GM12892 (cell line): ENCODE data around the gene KLF2.

Source experiments
- POLR2AphosphoS5 ChIP-seq: IDR thresholded peaks from 2 replicates; pipeline ENCODE4 v1.6.1; 2011; ENCODE audit warnings: low read depth, low read length, control low read depth
- TAF1 ChIP-seq: IDR thresholded peaks from 2 replicates; pipeline ENCODE4 v1.6.1; 2011; ENCODE audit warnings: low read depth, mild to moderate bottlenecking, control low read depth, low read length, borderline replicate concordance

GRCh38 chr19:16372065-16372915 lies 47.7 kb downstream of the KLF2 start:
- no peak for TF ChIP-seq POLR2AphosphoS5
- no peak for TF ChIP-seq TAF1
